Muscle layer of duodenum (tissue), 2 donors: ENCODE results near the gene ANAPC10.

Experiments used
- H3K27ac ChIP-seq: one replicate; pipeline ENCODE4 v1.7.0; 2013; ENCODE audit warnings: mild to moderate bottlenecking, low read length
- H3K27me3 ChIP-seq: one replicate; pipeline ENCODE4 v1.7.0; 2013; ENCODE audit warnings: low read depth, mild to moderate bottlenecking, control low read depth, low read length
- H3K36me3 ChIP-seq, 2 donors: one replicate each; pipeline ENCODE4 v1.7.0; 2013; ENCODE audit warnings: low read length in 2 of 2, control low read depth in 1 of 2, mild to moderate bottlenecking in 1 of 2; ENCODE audit not compliant: insufficient read depth in 2 of 2, control insufficient read depth in 1 of 2
- H3K4me1 ChIP-seq, 2 donors: one replicate each; pipeline ENCODE4 v1.7.0; 2013; ENCODE audit warnings: low read length in 2 of 2, mild to moderate bottlenecking in 2 of 2, control low read depth in 1 of 2, moderate library complexity in 1 of 2; ENCODE audit not compliant: insufficient read depth in 2 of 2, control insufficient read depth in 1 of 2
- H3K4me3 ChIP-seq, 2 donors: one replicate each; pipeline ENCODE4 v1.7.0; 2013; ENCODE audit warnings: low read length in 2 of 2, low read depth in 1 of 2, mild to moderate bottlenecking in 1 of 2
- H3K9me3 ChIP-seq, 2 donors: one replicate each; pipeline ENCODE4 v1.7.0; 2013; ENCODE audit warnings: low read length in 2 of 2, control low read depth in 1 of 2, mild to moderate bottlenecking in 1 of 2; ENCODE audit not compliant: control insufficient read depth in 1 of 2
- donor health status: healthy.

The ANAPC10 gene

GRCh38 chr4:145069361-145069760, 28.6 kb downstream of the ANAPC10 start:
- Histone ChIP-seq H3K4me3 (no peak overlapping the region), H3K9me3 (no peaks in the 10 kb centered on the region), H3K4me1 (peaks cover 0 to 4% of the 10 kb centered on the region in 2 donors), H3K36me3 (no peaks in the 10 kb centered on the region), H3K27ac (no peak overlapping the region), H3K27me3 (no peaks in the 10 kb centered on the region)

- no peak overlapping the region for H3K4me3 ChIP-seq
- no peaks in the 10 kb centered on the region for H3K9me3 ChIP-seq
- no peaks in the 10 kb centered on the region for H3K27me3 ChIP-seq
- H3K4me1 ChIP-seq = peaks cover 0 to 4% of the 10 kb centered on the region in 2 donors
- H3K36me3 ChIP-seq = no peaks in the 10 kb centered on the region
- H3K27ac ChIP-seq = no peak overlapping the region
Measured at GRCh38 chr4:145066063-145066501, 31.9 kb downstream of the ANAPC10 start.

GRCh38 chr4:145061318-145061920, 36.6 kb downstream of the ANAPC10 start:
- Histone ChIP-seq H3K27me3 (no peaks in the 10 kb centered on the region), H3K4me1 (peaks cover 0 to 4% of the 10 kb centered on the region in 2 donors), H3K9me3 (no peaks in the 10 kb centered on the region), H3K27ac (no peak overlapping the region), H3K36me3 (no peaks in the 10 kb centered on the region), H3K4me3 (no peak overlapping the region)

GRCh38 chr4:145058256-145058655, 39.7 kb downstream of the ANAPC10 start:
- no peaks in the 10 kb centered on the region for H3K27me3 ChIP-seq
- no peak overlapping the region for H3K4me3 ChIP-seq
- H3K9me3 ChIP-seq = no peaks in the 10 kb centered on the region
- H3K36me3 ChIP-seq = no peaks in the 10 kb centered on the region
- no peaks in the 10 kb centered on the region for H3K4me1 ChIP-seq
- H3K27ac ChIP-seq = no peak overlapping the region

- H3K4me1 ChIP-seq = no peaks in the 10 kb centered on the region
- H3K27me3 ChIP-seq = no peaks in the 10 kb centered on the region
- H3K4me3 ChIP-seq = no peak overlapping the region
- H3K36me3 ChIP-seq = no peaks in the 10 kb centered on the region
- H3K27ac ChIP-seq = no peak overlapping the region
- no peaks in the 10 kb centered on the region for H3K9me3 ChIP-seq
Measured at GRCh38 chr4:145056325-145057130, 41.5 kb downstream of the ANAPC10 start.

GRCh38 chr4:145055533-145056257, 42.3 kb downstream of the ANAPC10 start:
- Histone ChIP-seq H3K27me3 (no peaks in the 10 kb centered on the region), H3K4me3 (no peak overlapping the region), H3K9me3 (no peaks in the 10 kb centered on the region), H3K36me3 (no peaks in the 10 kb centered on the region), H3K27ac (no peak overlapping the region), H3K4me1 (no peaks in the 10 kb centered on the region)

- Histone ChIP-seq H3K27ac (no peak overlapping the region), H3K4me3 (no peak overlapping the region), H3K4me1 (no peaks in the 10 kb centered on the region), H3K27me3 (no peaks in the 10 kb centered on the region), H3K36me3 (peaks cover 4 to 5% of the 10 kb centered on the region in 2 donors), H3K9me3 (no peaks in the 10 kb centered on the region)
Measured at GRCh38 chr4:145049241-145049640, 48.8 kb downstream of the ANAPC10 start.

- H3K36me3 ChIP-seq = peaks cover 4 to 5% of the 10 kb centered on the region in 2 donors
- no peaks in the 10 kb centered on the region for H3K27me3 ChIP-seq
- no peak overlapping the region for H3K4me3 ChIP-seq
- no peaks in the 10 kb centered on the region for H3K4me1 ChIP-seq
- H3K9me3 ChIP-seq = no peaks in the 10 kb centered on the region
- H3K27ac ChIP-seq = no peak overlapping the region
Measured at GRCh38 chr4:145048817-145049216, 49.2 kb downstream of the ANAPC10 start.

- Histone ChIP-seq H3K27me3 (no peaks in the 10 kb centered on the region), H3K36me3 (peaks cover 4 to 5% of the 10 kb centered on the region in 2 donors), H3K9me3 (no peaks in the 10 kb centered on the region), H3K4me3 (no peak overlapping the region), H3K27ac (no peak overlapping the region), H3K4me1 (no peaks in the 10 kb centered on the region)
Measured at GRCh38 chr4:145047151-145047550, 50.8 kb downstream of the ANAPC10 start.

GRCh38 chr4:145045180-145045579, 52.8 kb downstream of the ANAPC10 start:
- Histone ChIP-seq H3K27ac (no peak overlapping the region), H3K36me3 (peaks cover under 1 to 2% of the 10 kb centered on the region in 2 donors), H3K4me3 (no peak overlapping the region), H3K27me3 (no peaks in the 10 kb centered on the region), H3K4me1 (no peaks in the 10 kb centered on the region), H3K9me3 (no peaks in the 10 kb centered on the region)

- Histone ChIP-seq H3K36me3 (no peaks in the 10 kb centered on the region), H3K4me1 (no peaks in the 10 kb centered on the region), H3K9me3 (no peaks in the 10 kb centered on the region)
Measured at GRCh38 chr4:145044341-145044740, 53.7 kb downstream of the ANAPC10 start.

More at GRCh38 chr4:145044341-145044740, 53.7 kb downstream of the ANAPC10 start:
- Histone ChIP-seq H3K27me3 (no peaks in the 10 kb centered on the region), H3K4me3 (no peak overlapping the region), H3K27ac (no peak overlapping the region)
